NCI-H2196 treated with DMSO at 0.1 percent for 48 hours (cell line): ENCODE results near the gene OAS1.
"Not testable (repeated sequence)": the region's sequence is repeated elsewhere in the genome, so short reads cannot be mapped to it uniquely, and the experiment has no call there.

Experiments
- DNase-seq: peaks from one replicate; lab custom pipeline; 2025; ENCODE audit not compliant: unreplicated experiment; lab: John Stamatoyannopoulos, UW

The OAS1 gene

GRCh38 chr12:112898380-112898779 is 8.4 kb upstream of the OAS1 start:
- no peak for DNase-seq

- peak; percentile 86 for DNase-seq
Measured at GRCh38 chr12:112900298-112901145, 6.2 kb upstream of the OAS1 start.

GRCh38 chr12:112901271-112901670 is 5.5 kb upstream of the OAS1 start:
- DNase-seq, result peak; percentile 91

GRCh38 chr12:112904571-112904970 is 2.2 kb upstream of the OAS1 start:
- no peak for DNase-seq

- peak; percentile 13 for DNase-seq
Measured at GRCh38 chr12:112905451-112906089, 1.2 kb upstream of the OAS1 start.

- no peak for DNase-seq
Measured at GRCh38 chr12:112907415-112908157, 824 bp downstream of the OAS1 start.

GRCh38 chr12:112908548-112908947 is 1.8 kb downstream of the OAS1 start:
- no peak for DNase-seq

- no peak for DNase-seq
Measured at GRCh38 chr12:112909693-112910092, 2.9 kb downstream of the OAS1 start.

- DNase-seq, result no peak
Measured at GRCh38 chr12:112913038-112913688, 6.4 kb downstream of the OAS1 start.

- not testable (repeated sequence) for DNase-seq
Measured at GRCh38 chr12:112913888-112914287, 7.1 kb downstream of the OAS1 start.

GRCh38 chr12:112916270-112916669 is 9.5 kb downstream of the OAS1 start:
- no peak for DNase-seq

GRCh38 chr12:112919121-112919520 is 12.4 kb downstream of the OAS1 start:
- DNase-seq, result no peak

- DNase-seq, result no peak
Measured at GRCh38 chr12:112924986-112925385, 18.2 kb downstream of the OAS1 start.

- DNase-seq, result not testable (repeated sequence)
Measured at GRCh38 chr12:112926416-112927033, 19.8 kb downstream of the OAS1 start.

GRCh38 chr12:112927475-112927874 is 20.7 kb downstream of the OAS1 start:
- DNase-seq, result no peak

- no peak for DNase-seq
Measured at GRCh38 chr12:112927925-112928324, 21.2 kb downstream of the OAS1 start.

GRCh38 chr12:112928978-112929377 is 22.2 kb downstream of the OAS1 start:
- no peak for DNase-seq

- DNase-seq, result no peak
Measured at GRCh38 chr12:112929715-112930114, 23.0 kb downstream of the OAS1 start.

GRCh38 chr12:112930350-112930749 is 23.6 kb downstream of the OAS1 start:
- DNase-seq, result no peak

GRCh38 chr12:112932485-112933128 is 25.8 kb downstream of the OAS1 start:
- DNase-seq, result no peak
